Embryonic facial prominence (tissue), 1 donor: ENCODE measurements around the gene DNAH8.
"Not testable (repeated sequence)": the region's sequence is repeated elsewhere in the genome, so short reads cannot be mapped to it uniquely, and the experiment has no call there.

ENCODE experiments used
- DNase-seq: peaks from one replicate; pipeline ENCODE4 v3.0.0-alpha.2; 2016; ENCODE audit errors: extremely low spot score

Gene DNAH8

DNA sequence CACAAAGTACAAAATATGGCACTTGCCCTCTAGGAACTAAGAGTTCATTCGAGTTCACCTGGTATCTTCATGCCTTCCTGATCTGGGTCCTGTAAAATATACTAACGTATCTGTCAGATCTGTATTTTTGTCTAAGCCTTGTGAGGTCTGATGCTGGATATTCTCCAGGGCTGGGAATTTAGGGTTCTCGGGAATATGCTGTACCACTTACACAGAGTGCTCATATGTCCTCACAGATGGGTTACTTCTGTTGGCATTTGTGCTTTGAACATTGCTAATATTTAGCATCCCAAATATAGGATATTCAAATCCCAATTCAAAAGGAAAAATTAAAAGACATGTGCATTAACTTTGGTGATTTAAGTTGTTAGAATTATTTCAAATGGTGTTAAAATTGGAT, 122.0 kb downstream of the DNAH8 start:
- no peak for DNase-seq

DNA sequence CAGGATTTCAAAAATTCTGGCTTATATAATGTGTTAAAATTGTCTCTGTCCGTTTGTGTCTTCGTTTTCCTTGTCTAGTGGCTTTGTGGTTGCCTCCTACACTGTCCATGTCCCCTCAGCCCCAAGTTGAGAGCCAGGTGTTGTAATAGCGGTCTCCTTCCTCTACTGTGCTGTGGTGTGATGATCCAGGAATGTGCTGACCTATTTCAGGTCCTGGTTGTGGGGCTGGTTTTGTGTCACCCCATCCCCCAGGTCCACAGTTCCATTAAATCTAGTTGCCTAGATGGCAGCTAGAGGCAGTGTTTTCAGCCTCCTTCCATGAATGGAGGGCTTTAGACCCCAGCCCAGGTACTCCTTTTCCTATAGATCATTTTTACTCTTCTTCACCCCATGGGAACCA, 128.7 kb downstream of the DNAH8 start:
- DNase-seq: no peak

DNA sequence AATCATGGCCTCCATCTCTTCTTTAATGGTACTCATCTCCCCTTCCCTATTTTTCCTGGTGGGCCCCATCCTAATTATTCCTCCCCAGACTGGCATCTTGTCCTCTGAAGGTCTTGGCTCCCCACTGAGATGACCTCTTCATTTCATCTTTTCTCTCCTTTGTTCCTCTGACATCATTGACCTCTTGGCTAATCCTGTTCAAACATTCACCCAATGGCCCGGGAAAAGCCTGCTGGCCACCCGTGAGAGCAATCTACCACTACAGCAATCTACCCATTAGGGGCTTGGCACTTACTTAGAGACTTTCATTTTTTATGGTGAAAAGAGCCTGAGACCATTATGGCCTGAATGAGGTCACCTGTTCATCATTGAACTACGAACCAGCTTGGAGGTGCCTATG, 130.8 kb downstream of the DNAH8 start:
- DNase-seq: no peak

DNA sequence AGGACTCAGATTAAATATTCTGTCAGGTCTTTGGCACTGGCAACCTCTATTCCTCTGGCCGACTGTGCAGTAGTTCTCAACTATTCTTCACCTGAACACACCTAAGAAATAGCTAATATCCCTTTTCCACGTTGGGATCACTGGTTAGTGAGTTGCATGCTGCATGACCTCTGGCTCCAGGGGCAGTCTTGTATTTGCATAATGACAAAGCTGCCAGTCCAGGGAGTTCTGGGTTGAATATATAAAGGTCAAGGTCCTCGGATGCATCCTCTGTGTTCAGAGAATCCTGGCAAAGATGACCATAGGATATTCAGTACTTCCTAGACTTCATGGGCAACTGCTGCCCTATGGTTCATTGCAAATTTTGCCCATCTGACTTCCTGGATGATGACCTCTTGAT, 131.2 kb downstream of the DNAH8 start:
- DNase-seq: no peak

DNA sequence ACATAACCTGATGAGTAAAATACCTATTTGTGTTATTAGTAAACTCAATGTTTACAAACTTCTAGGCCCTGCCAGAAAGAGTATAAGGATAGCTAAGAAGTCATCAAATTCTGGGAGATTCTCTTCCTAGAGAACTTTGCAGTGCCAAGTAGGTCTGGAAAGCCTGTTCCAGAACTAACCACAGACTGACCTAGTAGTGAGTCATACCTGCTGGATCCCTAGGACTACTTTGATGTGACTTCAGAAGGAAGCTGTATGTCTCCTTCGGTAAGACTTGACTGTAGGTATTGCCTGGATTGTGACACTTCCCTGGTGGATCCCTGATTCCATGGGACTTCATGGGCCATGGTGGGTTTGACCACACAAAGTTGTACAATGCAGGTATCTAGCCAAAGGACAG, 131.7 kb downstream of the DNAH8 start:
- no peak for DNase-seq

DNA sequence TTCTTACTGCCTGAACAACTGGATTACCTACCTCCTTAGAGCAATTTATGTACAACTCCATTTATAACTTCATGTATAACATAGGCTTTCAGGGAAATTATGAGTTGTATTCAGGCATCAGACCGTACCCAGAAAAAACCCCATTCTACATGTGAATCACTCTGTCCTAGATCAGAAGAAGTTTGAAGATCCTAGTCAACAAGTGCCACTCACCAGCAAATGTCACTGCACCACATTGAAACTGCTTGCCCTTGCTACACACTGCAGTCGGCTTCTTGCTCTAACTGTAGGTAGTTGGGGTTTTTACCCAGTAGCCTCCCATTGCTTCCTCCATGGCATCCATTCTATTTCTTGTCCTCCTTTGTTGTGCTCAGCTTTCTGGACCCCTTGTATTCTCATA, 132.4 kb downstream of the DNAH8 start:
- no peak for DNase-seq

DNA sequence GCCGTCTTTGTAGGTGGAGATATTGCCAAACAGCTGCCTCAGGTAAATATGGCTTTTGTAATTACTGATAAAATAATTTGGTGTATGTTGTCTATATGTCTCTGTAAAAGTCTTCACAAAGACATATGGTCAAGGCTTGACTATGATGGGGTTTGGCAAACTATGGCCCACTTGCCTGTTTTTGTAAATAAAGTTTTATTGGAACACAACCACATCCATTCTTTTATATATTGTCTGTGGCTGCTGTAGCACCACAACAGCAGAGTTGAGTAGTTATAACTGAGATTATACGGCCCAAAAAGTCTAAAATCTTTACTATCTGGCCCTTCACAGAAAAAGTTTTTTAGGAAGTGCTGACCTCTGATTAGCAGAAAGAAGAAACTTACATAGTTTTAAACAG, 133.6 kb downstream of the DNAH8 start:
- DNase-seq: no peak

DNA sequence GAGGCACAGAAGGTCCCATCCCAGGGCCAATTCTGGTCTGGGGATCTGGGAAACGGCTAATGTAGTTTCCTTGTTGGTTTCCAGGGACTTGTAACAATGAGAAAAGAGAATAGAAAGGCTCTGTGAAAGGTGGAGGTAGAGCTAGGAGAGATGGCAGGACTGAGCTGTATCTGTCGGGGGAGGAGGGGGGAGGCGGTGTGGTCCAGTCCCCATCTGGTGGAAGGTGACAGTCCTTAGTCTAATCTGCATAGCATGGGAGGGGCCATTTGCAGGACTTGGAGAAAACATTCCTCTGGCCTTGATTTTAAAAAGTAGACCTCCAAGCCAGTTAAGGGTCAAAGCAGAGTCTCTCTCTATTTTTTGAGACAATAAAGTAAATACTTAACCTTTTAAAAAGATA, 137.1 kb downstream of the DNAH8 start:
- DNase-seq: no peak

DNA sequence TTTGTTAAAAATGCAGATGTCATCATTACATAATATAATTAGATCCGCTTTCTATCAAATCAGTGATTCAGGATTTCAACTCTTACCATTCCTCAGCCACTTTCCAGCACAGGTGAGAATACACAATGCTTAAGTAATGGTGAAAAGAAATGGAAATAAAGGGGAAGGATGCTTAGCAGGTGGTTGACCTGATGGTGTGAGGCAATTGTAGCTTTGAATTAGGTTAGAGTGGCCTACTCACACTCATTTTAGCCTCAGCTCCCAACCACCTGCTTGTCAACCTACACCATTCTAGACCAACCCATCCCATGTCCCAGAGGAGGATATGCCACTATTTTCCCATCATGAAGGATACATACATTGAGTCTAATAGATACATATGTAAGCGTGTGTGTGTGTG, 138.1 kb downstream of the DNAH8 start:
- DNase-seq: no peak

DNA sequence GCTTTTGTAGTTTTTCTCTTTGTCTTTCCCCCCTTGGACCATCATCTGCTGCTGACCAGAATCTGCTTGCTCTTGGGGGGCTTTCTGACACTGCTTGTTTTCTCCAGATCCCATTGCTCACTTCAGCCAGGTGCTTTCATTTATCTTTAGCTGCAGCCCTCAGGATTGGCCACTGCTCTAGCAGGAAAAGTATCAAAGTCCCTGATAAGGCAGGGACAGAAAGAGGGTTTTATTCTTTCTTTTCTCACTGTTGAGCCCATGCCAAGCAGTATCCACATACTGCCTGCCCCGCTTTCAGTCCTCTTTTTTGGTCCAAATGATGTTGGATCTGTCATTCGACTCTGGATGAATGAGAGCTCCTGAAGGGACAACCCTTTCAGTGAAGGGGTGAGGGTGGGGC, 141.4 kb downstream of the DNAH8 start:
- DNase-seq: no peak

DNA sequence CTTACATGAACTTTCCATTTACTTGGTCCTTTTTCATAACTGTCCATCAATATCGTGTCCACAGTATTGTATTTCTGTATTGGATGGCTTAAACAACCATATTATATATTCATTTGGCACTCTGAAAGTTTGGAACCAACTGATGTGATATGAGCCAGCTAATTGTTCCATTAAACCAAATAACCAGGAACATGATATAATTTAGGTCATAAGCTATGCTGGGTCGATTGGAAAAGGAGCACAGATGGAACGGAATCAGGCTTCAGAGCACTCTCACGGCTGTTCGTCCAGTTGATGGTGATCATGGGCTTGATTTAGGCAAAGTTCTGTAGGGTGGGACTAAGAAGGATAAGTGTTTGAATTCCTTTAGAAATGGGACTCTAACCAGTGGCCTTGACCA, 142.7 kb downstream of the DNAH8 start:
- no peak for DNase-seq

DNA sequence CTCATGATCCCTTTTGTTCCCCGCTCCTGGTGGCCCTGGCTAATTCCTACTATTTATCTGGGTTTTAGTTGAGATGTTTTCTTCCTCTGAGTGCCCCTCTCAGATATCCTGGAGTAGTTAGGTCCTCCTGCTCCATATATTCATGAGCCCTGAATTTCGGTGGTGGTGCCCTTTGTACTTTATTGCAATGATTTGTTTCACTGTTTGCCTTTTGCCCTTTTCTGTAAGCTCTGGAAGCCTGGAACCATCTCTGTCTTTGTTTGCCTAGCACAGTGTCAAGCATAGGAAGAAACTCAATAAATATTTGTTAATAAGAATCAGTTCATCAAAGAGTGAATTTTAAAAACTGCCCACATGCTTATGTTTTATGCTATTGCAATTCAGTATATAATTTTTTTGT, 144.9 kb downstream of the DNAH8 start:
- DNase-seq: no peak

DNA sequence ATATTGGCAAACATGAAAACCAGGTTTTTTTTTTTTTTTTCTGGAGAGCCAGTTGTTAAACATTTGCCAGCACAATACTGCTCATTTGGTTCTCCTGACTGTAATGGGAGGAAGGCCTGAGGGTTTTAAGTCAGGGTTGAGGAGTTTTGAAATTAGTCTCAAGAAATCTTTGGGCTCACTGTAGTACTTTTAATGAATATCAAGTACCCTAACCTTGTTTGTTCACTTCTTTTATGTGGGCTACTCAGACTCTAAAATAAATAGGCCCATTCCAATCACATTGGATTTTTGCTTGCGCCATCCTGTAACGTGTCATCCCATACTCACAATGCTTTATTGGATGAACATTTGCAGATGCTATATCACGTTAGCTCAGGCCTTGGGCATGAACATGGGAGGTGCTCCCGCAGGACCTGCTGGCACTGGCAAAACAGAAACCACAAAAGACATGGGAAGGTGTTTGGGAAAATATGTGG, 146.9 kb downstream of the DNAH8 start:
- no peak for DNase-seq

DNA sequence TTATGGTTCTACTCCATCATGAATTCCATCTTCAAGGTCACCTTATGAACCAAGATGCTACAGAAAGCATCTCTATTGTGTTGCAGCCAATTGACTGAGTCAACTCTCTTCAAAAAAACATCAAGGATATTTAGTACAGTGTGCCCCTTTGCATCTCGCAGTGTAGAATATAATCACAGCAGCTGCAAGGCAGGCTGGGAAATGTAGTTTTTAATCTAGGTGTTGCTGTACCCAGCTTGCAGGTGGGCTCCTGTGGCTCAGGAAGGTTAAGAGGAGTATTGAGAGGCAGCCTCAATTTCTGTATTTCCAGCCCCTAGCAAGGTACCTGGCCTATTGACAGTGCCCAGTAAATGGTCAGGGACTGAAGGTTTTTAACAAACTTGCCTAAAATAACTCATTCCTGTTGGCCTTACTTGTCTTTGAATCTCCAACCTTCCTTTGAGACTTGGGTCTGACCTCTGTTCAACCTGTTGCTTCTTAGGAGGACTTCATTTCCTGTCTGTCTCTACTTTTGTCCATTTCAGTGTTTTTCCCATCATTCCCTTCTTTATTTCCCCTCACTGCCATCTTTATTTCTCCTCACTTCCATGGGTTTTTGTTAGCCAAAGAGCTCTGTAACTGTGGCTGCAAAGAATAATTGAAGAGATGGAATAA, 150.5 kb downstream of the DNAH8 start:
- DNase-seq: no peak

DNA sequence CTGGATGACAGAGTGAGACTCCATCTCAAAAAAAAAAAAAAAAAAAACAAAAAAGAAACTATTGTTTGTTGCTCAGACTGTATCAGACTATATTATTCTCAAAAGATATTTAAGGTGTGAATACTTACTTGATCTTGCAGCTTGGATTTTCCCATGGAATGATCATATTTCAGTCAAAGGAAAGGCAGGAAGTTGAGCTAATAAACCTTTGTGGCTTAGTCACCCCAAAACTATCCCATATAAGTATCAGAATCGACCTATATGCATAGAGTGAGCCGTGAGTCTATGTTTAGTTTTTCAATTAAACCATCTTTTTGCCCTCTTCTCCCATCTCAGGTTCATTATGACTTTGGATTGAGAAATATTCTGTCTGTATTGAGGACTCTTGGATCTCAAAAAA, 152.6 kb downstream of the DNAH8 start:
- no peak for DNase-seq

DNA sequence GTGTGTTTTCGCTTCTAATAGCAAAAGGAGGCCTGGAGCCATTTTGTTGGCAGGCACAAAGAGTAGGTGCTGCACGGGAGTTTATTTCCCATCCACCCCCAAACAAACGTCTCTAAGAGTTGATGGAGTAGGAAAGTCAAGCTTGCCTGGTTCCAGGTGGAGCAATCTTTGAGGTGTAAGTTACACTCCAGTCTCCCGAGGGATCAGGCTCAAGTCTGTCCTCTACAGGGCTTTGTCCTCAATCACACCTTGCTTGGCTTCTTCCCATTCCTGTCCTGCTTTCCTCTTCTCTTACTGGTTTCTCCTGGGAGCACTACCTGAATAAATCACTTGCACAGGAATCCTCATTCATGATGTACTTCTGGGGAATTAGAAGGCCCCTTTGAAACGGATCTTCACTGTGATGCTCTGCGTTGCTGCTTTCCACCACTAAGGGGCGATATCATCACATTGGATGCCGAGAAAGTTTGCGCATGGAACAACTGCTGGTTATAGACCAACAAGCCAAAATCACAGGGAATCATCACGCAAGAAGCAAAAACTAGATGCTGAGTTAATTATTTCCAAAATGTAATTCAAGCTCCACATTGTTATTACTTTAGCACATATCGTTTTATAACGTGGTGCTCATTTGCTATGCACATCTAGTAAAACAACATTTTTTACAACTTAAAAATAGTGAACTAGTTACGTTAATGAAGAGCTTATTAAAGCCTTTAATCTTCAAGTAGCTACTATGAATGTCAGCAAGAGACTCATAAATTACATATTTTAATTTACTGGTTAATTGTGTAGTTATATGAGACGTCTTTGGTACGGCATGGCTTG, 156.8 kb downstream of the DNAH8 start:
- DNase-seq: no peak

DNA sequence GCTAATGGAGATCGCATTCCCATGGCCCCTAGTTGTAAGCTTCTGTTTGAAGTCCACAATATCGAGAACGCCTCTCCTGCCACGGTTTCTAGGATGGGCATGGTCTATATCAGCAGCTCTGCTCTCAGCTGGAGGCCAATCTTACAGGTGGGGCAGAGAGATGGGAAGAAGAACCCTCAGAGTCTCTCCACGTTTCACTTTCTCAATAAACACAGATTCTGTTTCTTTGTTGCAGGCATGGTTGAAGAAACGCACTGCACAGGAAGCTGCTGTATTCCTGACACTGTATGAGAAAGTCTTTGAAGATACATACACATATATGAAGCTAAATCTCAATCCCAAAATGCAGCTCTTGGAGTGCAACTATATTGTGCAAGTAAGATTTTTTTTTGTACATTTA, 157.9 kb downstream of the DNAH8 start:
- no peak for DNase-seq

DNA sequence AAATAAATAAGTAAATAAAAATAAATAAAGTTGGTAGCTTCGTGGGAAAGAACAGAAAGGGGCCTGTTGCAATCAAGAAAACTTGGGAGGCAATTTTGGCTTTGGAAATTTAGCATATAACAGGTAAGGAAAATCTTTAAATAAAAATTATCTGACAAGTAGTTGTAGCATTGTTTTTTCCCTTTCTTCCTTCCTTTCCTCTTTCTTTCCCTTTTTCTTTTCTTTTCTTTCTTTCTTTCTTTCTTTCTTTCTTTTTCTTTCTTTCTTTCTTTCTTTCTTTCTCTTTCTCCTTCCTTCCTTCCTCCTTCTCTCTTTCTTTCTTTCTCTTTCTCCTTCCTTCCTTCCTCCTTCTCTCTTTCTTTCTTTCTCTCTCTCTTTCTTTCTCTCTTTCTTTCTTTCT, 158.7 kb downstream of the DNAH8 start:
- DNase-seq: not testable (repeated sequence)

DNA sequence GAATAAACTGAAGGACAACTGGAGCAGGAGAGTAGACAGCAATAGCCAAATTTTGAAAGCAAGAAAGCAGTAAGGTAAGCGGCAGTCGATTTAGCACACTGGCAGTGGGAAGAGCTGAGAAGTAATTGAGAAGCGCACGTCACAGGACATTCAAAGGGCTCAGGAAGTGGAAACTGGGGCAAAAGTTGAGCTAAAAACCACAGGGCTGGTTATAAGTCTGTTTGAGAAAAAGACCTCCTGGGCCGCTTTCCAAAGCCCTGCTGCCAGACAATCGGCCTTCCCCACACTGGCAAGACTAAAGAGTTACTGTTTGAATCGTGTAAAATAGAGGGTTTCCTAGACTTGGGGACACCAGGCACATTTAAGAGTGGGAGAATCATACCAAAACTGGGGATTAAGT, 161.4 kb downstream of the DNAH8 start:
- no peak for DNase-seq

DNA sequence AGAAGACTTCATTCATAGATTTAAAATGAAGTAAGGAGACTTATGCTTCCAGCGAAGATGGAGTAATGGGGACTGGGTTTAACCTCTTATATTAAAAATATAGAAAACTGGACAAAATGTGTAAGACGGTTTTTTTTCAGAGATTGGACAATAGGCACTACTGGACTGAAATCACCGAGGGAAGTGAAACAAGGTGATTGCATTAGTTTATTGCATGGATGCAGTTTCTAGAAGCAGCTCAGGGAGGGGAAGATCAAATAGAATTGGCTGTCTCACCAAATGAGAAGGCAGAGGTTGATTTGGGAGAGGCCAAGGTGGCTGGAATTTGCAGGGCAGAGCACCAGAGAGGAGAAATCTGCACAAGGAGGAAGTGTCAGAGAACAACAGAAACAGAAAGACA, 162.6 kb downstream of the DNAH8 start:
- no peak for DNase-seq

DNA sequence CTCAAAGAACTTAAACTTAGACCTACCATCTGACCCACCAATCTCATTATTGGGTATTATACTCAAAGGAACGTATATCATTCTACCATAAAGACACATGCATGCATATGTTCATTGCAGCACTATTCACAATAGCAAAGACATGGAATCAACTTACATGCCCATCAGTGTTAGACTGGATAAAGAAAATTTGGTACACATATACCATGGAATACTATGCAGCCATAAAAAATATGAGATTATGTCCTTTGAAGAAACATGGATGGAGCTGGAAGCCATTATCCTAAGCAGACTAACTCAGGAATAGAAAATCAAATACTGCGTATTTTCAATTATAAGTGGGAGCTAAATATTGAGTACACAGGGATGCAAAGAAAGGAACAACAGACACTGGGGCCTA, 167.0 kb downstream of the DNAH8 start:
- DNase-seq: no peak

DNA sequence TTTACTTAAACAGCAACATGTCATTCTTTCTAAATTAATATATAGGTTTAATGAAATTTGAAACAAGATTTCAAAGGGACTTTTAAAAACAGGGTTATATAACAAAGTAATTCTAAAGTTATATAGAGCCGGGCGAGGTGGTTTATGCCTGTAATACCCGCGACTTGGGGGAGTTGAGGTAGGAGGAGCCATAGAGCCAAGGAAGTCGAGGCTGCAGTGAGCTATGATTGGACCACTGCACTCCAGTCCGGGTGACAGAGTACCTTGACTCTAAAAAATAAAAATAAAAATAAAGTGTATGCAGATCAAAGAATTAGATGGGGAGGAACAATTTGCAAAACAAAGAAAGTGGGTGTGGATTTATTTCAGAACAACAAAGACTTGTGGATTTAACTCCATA, 182.4 kb downstream of the DNAH8 start:
- DNase-seq: no peak

DNA sequence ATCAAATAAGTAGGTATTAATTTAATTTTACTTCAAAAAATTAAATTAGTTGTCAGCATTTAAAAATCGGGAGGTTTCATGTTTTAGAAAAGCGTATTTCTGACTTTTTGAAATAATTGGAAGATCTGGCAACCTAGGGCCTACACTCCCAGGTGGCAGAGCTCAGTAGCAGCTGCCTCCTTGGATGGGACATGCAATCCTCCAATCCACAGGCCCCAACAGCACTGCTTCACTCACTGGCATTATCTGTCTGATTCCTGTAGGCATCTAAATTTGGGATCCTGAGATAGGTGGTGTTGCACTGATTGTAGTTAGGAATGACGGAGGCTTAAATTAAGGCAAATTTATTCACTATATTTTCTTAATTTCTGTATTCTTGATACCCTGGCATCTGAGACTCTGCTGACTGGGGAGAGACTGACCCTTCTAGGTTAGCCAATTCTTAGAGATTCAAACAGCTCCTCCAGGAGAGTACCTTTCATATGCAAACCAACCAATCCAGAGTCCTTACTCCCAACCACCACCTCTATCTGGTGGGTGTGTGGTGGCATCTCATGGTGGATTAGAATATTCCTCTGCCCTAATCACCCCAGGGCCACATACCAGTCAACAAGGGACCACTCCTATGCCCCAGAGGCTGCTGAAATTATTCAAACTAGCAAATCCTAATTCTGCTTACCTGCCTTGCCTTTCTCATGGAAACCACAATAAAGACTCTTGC, 186.9 kb downstream of the DNAH8 start:
- DNase-seq: no peak
